ENCODE data around the gene LRMDA. TPM values are rescaled to one million over a fixed set of nuclear protein-coding genes. Genes with fewer than 3 reads are reported as not detected.

LRMDA gene
- total and polyA plus RNA-seq, 7 donors: 1.0 to 5.7 (median 2.5) TPM

- TF ChIP-seq CTCF (IDR thresholded peaks at IDR 0.05): no peak
- peak in 1 of 4 donors; percentile 10 for ATAC-seq
Observed at GRCh38 chr10:75632805-75633462, 201.5 kb downstream of the LRMDA start.

DNA sequence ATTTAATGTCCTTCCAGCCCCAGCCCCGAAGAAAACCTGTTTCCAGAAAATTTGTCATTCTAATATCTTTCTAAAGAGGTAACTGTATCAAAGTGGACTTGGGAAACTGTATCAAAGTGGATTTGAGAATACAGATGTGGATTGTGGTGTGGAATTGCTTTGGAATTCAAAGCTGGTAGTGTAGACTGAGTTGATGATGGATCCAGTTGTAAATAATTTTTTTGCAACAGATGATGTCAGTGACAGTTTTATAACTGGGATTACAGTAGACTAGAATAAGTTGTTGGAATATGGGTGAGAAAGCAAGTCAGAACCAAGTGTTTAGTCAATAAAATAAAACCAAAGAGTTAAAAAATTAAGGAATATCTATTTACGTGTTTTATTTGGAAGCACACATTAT lies 202.1 kb downstream of the LRMDA start:
- Histone ChIP-seq H3K27me3 (ENCODE audit: insufficient read depth in 3 of 3, low read length in 2 of 3) (peaks cover 0 to 13% (median 0%) of the 10 kb centered on the region in 3 donors), H3K4me3 (no peak overlapping the region), H3K4me1 (no peaks in the 10 kb centered on the region), H3K27ac (no peak overlapping the region), H3K9me3 (no peaks in the 10 kb centered on the region), H3K36me3 (ENCODE audit: insufficient read depth in 1 of 2, low read depth in 1 of 2) (no peaks in the 10 kb centered on the region)
- no peak for TF ChIP-seq CTCF (IDR thresholded peaks at IDR 0.05)
- intact Hi-C loops (cut with DNase I): no loop called here
- DNase-seq (no peak), ATAC-seq (no peak)
- 54 to 68% (median 61%) methylated on average over 2 of the region's 2 CpGs for WGBS, 3 donors

More at GRCh38 chr10:75632805-75633462, 201.5 kb downstream of the LRMDA start:
- Histone ChIP-seq H3K27ac (no peak overlapping the region), H3K9me3 (no peaks in the 10 kb centered on the region), H3K36me3 (ENCODE audit: insufficient read depth in 1 of 2, low read depth in 1 of 2) (no peaks in the 10 kb centered on the region), H3K4me3 (no peak overlapping the region), H3K4me1 (no peaks in the 10 kb centered on the region), H3K27me3 (ENCODE audit: insufficient read depth in 3 of 3, low read length in 2 of 3) (peaks cover 0 to 6% (median 0%) of the 10 kb centered on the region in 3 donors)
- peak; percentile 29 to 59 for DNase-seq
- intact Hi-C loops (cut with DNase I): no loop called here
- 48 to 58% (median 53%) methylated on average over 8 of the region's 8 CpGs for WGBS, 3 donors

- 82 to 88% (median 87%) methylated on average over 2 of the region's 2 CpGs for WGBS, 3 donors
- no peak for DNase-seq
- intact Hi-C loops (cut with DNase I): no loop called here
- no peaks in the 10 kb centered on the region for H3K36me3 ChIP-seq (ENCODE audit: insufficient read depth in 1 of 2, low read depth in 1 of 2)
- H3K4me3 ChIP-seq: no peak overlapping the region
- no peak for TF ChIP-seq CTCF (IDR thresholded peaks at IDR 0.05)
- ATAC-seq: no peak
- no peaks in the 10 kb centered on the region for H3K9me3 ChIP-seq
- no peaks in the 10 kb centered on the region for H3K4me1 ChIP-seq
- no peak overlapping the region for H3K27ac ChIP-seq
- peaks cover 0 to 21% (median 3%) of the 10 kb centered on the region in 3 donors for H3K27me3 ChIP-seq (ENCODE audit: insufficient read depth in 3 of 3, low read length in 2 of 3)
Observed at GRCh38 chr10:75634947-75635346, 203.5 kb downstream of the LRMDA start.

DNA sequence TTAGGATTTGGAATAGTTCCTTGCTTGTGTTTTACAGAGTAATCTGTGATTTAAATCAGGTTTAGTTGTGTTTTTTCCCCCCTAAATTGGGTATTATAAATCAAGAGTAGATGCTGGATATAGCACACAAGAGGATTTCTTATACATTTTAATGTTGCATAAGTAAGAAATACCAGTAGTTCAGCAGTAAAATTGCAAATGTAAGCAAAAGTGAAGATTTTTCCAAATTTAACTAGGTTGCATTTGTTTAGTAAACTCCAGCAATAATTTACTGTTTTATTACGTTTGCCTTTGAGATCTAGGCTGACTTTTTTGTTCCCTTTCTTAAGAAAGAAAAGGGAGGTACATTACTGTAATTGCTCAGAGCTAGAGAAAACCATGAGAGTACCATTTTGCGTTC lies 207.3 kb downstream of the LRMDA start:
- Histone ChIP-seq H3K27ac (no peak overlapping the region), H3K4me1 (no peaks in the 10 kb centered on the region), H3K4me3 (no peak overlapping the region), H3K36me3 (ENCODE audit: insufficient read depth in 1 of 2, low read depth in 1 of 2) (no peaks in the 10 kb centered on the region), H3K9me3 (no peaks in the 10 kb centered on the region), H3K27me3 (ENCODE audit: insufficient read depth in 3 of 3, low read length in 2 of 3) (peaks cover 0 to 29% (median 3%) of the 10 kb centered on the region in 3 donors)
- DNase-seq (no peak), ATAC-seq (no peak)
- TF ChIP-seq CTCF (IDR thresholded peaks at IDR 0.05): no peak
- WGBS, 3 donors: 88 to 95% (median 90%) methylated on average over 2 of the region's 2 CpGs
- intact Hi-C loops (cut with DNase I): no loop called here

GRCh38 chr10:75639736-75640135 lies 208.3 kb downstream of the LRMDA start:
- H3K27ac ChIP-seq: no peak overlapping the region
- no peaks in the 10 kb centered on the region for H3K36me3 ChIP-seq (ENCODE audit: insufficient read depth in 1 of 2, low read depth in 1 of 2)
- peaks cover 0 to 34% (median 3%) of the 10 kb centered on the region in 3 donors for H3K27me3 ChIP-seq (ENCODE audit: insufficient read depth in 3 of 3, low read length in 2 of 3)
- H3K9me3 ChIP-seq: no peaks in the 10 kb centered on the region
- H3K4me1 ChIP-seq: no peaks in the 10 kb centered on the region
- WGBS, 3 donors: 33 to 46% (median 43%) methylated on average over 7 of the region's 7 CpGs
- no peak for TF ChIP-seq CTCF (IDR thresholded peaks at IDR 0.05)
- intact Hi-C loops (cut with DNase I): no loop called here
- H3K4me3 ChIP-seq: no peak overlapping the region
- no peak for DNase-seq
- ATAC-seq: no peak
